IPS-NIHi7 (cell line): ENCODE data around the gene COQ8B.
"Not testable (repeated sequence)": the region's sequence is repeated elsewhere in the genome, so short reads cannot be mapped to it uniquely, and the experiment has no call there.

ENCODE experiments used
- DNase-seq: peaks from one replicate; pipeline ENCODE4 v3.0.0; 2012; ENCODE audit warnings: mixed read lengths; ENCODE audit errors: extremely low spot score

COQ8B gene

DNA sequence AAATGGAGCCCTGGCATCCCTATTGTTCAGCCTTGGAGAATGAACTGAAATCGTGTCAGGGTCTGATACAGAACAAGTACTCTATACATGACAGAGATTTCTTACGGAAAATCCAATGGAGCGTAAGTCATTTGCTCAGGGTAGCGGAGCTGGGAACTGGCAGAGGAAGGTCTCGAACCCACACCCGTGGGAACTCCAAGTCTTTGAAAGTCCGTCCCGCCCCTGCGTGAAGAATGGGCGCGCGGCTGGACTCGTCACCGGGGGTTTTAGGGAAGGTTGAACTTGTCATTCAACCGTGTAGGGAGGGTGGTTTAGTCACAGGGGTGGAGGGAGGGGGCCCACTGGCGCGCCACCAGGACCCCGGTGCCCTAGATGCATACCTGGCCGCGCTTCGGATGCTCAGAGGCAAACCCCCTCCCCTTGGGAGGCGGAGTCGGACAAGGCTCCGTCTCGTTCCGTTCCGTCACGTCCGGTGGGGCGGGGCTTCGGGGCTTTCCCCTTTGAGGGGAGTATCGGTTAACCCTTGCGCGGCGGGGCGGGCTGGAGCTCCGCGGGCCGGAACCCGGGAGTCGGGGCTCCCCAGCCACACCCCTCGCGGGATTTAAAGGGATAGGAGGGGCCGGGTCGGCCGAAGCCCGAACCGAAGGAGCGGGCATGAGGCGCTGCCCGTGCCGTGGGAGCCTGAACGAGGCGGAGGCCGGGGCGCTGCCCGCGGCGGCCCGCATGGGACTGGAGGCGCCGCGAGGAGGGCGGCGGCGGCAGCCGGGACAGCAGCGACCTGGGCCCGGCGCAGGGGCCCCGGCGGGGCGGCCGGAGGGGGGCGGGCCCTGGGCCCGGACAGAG is at the start of gene COQ8B, which contains the start of gene ITPKC:
Gene COQ8B (minus strand): TSS at position 405 of the 843 bp plus-strand sequence. CDS start 2,254 bp downstream, outside the sequence.
Gene ITPKC (plus strand): TSS at position 631 of the 843 bp plus-strand sequence. CDS start 24 bp downstream, at position 655.
- DNase-seq = peak; percentile 96

DNA sequence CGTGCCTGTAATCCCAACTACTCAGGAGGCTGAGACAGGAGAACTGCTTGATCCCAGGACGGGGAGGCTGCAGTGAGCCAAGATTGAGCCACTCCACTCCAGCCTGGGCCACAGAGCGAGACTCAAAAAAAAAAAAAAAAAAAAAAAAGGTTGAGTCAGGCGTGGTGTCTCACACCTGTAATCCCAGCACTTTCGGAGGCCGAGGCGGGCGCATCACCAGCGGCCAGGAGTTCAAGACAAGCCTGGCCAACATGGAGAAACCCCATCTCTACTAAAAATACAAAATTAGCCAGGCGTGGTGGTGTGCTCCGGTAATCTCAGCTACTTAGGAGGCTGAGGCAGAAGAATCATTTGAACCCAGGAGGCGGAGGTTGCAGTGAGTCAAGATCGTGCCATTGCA is 49.7 kb upstream of the COQ8B start:
- not testable (repeated sequence) for DNase-seq

DNA sequence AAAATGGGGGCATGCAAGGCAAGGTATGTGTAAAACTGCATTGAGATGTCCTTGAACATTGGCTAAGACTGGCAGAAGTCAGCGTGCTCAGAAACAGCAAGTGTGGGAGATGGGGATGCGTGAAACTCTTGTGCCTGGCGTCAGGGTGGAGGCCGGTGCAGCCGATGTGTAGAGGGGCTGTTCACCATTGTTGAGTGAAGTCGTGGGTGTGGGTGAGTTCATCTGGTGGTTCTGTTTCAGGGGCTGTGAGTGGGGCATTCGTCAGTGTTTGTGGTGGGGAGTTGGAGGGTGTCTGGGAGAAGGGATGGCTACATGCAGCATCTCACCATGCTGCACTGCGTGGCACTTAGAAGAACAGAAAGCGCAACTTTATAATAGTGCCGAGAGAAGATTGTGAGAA is 47.3 kb upstream of the COQ8B start:
- no peak for DNase-seq

DNA sequence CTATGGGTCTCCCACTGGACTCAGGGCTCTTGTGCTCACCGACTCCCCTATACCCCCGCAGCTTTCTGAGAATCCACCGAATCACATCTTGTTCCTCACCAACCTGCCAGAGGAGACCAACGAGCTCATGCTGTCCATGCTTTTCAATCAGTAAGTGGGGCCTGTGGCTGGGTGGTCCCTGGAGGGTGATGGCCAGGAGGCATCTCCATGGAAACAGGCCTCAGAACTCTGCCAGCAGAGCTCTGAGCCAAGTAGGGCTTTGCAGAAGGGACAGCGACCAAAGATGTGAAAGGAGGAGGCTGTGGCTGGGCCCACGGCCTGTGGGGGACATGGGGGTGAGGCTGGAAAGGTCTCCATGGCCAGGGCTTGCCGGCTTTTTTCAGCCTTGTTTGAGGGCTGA is 46.8 kb upstream of the COQ8B start:
- DNase-seq = no peak

DNA sequence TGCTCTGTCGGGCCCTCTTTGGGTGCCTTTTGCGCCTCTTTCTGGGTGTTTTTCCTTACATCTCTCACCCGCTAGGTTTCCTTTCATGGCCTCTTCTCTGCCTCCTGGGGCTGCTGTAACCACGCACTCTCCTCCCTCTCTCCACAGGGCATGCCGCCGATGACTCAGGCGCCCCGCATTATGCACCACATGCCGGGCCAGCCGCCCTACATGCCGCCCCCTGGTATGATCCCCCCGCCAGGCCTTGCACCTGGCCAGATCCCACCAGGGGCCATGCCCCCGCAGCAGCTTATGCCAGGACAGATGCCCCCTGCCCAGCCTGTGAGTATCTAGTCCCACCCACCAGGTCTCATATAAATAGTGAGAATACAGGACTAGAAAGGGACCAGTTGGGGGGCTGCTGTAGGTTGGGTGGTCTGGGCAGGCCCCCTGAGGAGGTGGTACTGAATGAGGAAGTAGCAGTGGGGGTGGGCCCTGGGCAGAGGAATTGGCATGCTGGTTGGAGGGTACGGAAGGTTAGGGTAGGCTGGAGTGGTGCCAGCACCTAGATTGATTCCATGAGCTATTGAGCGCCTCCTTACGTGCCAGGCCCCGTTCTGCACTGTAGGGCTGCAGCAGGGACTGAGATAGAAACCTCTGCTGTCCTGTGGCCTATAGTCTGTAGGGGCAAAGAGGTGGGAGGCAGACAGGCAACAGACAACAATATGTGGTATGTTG is 46.2 kb upstream of the COQ8B start:
- no peak for DNase-seq

DNA sequence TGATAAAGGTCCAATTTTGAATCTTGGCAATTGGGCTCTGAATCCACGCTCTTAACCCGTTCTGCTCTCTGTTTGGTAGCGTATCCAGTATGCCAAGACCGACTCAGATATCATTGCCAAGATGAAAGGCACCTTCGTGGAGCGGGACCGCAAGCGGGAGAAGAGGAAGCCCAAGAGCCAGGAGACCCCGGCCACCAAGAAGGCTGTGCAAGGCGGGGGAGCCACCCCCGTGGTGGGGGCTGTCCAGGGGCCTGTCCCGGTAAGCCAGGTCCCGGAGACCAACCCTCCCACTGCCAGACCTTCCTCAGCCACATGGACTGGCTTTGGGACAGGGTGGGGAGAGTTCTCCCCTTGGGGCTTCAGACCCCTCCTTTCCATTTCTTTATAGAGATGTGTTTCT is 42.7 kb upstream of the COQ8B start:
- no peak for DNase-seq

DNA sequence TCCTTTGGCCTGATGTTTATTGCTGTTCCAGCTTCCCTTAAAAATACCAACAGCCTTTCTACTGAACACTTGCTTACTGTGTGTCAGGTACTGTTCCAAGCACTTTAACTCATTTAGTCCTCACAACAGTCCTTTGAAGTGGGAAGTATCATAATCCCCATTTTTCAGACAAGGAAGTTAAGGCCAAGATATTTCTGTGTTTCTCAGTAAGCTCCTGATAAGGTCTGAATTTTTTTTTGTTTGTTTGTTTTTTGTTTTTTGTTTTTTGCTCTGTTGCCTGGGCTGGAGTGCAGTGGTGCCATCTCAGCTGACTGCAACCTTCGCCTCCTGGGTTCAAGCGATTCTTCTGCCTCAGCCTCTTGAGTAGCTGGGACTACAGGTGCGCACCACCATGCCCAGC is 41.8 kb upstream of the COQ8B start:
- DNase-seq = no peak

DNA sequence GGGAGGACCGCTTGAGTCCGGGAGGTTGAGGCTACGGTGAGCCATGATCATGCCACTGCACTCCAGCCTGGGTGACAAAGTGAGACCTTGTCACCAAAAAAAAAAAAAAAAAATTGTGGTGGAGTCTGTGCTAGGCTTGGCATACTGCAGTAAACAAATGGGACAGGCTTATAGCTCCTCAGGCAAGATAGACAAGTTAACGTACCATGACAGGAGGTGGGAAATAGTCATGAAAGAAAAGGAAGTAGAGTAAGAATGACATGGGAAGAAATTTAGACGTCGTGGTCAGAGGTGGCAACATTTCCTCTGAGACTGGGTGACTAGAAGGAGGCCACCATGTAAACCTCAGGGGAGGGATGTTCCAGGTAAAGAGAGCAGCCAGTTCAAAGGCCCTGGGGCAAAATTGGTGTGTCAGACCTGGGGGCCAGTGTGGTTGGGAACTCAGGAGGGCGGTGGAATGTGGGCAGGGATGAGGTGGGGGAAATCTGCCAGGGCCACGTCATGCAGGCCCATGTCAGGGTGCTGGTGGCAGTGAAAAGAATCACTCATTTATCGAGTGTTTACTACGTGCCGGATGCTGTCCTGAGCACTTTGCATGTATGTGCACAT is 39.9 kb upstream of the COQ8B start:
- DNase-seq = no peak

DNA sequence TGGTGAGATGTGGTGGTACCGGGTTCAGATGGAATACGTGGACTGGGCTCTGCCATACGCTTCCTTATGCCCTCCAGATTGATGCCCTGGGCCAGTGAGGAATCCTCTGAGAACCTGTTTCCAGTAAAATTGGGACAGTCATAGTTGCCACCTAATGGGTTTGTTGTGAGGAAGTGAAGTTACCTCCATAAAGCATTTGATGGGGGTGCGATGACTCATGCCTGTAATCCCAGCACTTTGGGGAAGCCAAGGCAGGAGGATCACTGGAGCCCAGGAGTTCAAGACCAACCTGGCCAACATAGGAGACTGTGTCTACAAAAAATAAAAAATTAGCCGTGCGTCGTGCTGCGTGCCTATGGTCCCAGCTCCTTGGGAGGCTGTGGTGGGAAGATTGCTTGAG is 39.1 kb upstream of the COQ8B start:
- DNase-seq = no peak

DNA sequence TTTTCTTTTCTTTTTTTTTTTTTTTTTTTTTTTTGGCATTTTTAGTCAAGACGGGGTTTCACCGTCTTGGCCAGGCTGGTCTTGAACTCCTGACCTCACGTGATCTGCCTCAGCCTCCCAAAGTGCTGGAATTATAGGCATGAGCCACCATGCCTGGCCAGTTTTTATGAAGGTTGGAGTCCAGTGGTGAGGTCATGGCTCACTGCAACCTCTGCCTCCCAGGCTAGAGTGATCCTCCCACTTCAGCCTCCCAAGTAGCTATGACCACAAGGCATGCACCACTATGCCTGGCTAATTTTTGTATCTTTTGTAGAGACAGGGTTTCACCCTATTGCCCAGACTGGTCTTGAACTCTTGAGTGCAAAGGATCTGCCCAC is 38.5 kb upstream of the COQ8B start:
- DNase-seq = no peak

DNA sequence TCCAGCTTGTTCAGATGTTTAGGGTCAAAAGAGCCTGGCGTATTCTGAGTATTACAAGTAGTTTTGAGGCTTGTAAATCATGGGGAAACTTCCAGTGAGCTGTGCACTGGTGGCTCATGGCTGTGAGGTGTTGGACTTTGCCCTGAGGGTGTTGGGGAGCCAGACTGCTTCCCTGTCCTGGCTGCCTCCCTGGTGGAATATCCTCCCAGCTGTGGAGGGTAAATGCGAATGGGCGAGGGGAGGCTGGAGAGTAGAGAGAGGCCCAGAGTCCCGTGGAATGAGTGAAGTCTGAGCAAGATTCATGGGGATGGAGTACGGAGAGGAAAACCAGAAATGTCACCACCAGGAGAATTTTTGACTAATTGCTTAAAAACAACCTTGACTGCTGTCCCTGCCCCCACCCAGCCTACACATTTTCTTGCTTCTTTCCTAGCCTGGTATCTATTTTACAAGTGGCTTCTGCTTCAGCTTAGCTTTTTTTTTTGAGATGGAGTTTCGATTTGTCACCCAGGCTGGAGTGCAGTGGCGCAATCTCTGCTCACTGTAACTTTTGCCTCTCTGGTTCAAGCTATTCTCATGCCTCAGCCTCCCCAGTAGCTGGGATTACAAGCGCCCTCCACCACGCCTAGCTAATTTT is 38.0 kb upstream of the COQ8B start:
- DNase-seq = no peak

DNA sequence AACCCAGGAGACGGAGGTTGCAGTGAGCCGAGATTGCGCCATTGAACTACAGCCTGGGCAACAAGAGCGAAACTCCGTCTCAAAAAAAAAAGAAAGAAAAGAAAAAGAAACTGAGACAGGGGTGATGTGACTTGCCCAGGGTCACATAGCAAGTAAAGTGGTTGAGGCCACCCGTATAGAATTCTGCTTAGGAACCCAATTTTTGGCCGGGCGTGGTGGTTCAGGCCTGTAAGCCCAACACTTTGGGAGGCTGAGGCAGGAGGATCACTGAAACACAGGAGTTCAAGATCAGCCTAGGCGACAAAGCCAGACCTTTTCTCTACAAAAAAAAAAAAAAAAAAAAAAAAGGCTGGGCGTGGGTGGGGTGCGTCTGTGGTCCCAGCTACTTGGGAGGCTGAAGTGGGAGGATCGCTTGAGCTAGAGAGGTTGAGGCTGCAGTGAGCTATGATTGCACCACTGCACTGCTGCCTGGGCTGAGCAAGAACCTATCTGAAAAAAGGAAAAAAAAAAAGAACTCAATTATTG is 35.6 kb upstream of the COQ8B start:
- no peak for DNase-seq

DNA sequence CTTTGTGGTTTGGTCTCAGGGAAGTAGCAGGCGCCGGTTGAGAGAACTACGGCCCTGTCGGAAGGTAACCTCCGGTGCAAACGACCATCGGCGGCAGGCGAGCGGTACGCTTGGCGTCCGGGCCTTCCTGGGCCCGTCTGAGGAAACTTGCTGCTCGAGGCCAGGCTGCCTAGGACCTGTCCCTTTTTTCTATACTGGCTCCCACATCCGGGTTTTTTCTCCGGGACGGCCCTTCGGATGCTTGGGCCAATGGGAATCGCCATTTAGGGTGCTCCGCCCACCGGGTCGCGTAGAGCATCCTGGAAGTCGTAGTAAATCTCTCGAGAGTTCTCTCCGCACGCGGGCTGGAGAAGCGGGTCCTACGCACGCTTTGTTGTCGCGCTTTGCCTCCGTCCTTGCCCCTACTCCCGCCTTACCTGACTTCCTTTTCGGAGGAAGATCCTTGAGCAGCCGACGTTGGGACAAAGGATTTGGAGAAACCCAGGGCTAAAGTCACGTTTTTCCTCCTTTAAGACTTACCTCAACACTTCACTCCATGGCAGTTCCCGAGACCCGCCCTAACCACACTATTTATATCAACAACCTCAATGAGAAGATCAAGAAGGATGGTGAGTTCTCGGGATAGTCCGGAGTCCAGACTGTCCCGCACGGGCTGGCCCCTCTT is 34.3 kb upstream of the COQ8B start, which contains the start of gene SNRPA:
Gene SNRPA (plus strand): TSS at position 330 of the 664 bp plus-strand sequence. CDS start 206 bp downstream, at position 536.
- peak; percentile 95 for DNase-seq

DNA sequence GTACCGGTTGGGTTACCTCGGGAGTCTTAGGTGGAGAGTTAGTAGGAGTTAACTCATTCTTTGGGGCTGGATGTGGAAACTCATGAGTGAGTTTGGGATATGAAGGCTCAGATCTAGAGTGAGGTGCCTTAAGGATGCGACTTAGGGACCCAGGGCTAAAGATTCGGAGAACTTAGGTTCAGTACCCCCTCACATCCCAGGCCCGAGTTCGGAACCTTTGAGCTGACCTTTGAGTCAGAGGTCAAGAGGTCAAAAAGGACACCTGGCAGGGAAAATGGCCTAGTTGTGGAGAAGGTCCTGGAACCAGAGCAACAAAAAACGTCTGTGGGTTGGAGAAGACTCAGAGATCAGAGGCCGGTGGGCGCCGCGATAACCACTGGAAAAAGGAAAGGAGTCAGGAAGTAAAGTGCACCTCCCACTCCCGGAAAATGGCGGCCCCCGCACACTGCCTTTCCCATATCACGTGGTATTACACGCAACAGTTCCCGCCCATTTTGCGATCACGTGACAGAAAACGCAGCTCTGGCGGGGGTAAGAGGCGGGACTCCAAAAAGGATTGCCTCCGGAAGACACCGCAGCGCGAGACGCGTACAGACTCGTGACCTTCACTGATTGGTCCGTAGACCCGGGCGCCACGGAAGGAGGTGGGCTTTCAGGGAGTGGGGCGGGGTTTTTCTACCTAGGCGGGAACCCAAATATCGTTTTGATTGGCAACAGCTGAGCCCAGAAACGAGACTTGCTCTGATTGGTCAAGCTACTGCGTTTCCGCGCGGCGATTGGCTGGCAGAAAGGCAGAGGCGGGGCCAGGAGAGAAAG is 33.6 kb upstream of the COQ8B start, which contains the start of gene ACTMAP:
Gene ACTMAP (minus strand): TSS at position 420 of the 816 bp plus-strand sequence. CDS start 674 bp downstream, outside the sequence.
- DNase-seq = peak; percentile 99

DNA sequence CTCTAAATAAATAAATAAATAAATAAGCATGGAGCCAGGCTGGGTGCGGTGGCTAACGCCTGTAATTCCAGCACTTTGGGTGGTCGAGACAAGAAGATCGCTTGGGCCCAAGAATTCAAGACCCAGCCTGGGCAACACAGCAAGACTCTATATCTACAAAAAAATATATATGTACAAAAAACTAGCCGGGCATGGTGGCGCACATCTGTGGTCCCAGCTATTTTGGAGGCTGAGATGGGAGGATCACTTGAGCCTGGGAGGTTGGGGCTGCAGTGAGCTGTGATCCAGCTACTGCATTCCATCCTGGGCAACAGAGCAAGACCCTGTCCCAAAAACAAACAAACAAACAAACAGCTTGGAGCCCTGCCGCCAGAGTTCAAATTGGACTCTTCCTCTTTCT is 30.9 kb upstream of the COQ8B start:
- no peak for DNase-seq

DNA sequence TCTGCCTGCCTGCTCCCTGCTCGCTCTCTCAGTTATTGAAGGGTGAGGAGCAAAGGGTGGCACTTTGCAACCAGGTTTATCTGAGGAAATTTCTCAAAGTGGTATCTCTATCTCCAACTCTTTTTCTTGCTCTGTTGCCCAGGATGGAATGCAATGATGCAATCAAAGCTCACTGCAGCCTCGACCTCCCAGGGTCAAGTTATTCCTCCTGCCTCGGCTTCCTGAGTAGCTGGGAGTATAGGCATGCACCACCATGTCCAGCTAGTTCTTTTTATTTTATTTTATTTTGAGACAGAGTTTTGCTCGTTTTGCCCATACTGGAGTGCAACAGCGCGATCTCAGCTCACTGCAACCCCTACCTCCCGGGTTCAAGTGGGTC is 28.7 kb upstream of the COQ8B start:
- DNase-seq = no peak

DNA sequence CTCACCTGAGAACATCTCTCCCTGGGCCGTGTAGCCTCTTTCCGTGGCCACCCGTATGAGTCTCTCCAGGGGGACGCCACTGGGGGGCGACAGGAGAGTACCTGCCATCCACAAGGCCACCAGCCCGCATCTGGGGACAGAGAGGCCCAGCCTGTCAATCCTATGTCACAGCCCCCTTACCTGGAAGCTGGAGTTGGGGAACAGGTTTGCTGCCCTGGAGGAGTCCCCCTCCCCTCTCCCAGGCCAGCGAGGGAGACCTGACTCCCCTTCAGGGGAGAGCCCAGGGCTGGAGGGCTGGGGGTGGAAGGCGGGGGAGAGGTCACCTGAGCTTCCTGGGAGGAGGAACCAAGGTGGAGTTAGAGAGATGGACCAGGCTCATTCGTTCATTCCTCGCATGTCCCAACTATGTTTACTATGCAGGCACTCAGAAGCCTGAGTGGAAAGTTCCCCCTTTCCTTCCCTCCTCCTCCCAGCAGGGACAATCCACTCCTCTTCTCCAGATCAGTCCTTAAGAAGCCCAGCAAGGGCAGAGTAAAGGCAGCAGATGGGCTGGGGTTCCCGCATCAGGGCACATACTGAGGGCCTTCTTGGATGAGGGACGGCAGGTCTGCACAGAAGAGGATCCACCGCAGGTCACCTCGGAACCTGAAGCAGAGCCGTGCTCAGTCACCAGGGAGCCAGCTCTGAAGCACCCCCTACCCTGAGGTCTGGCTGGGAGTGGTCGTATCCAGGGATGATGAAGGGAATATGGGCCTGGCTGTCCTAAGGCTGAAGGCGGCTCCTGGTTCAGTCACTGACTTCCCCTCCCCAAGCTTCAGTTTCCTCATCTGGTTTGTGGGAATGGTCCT is 28.1 kb upstream of the COQ8B start:
- DNase-seq = peak; percentile 65

DNA sequence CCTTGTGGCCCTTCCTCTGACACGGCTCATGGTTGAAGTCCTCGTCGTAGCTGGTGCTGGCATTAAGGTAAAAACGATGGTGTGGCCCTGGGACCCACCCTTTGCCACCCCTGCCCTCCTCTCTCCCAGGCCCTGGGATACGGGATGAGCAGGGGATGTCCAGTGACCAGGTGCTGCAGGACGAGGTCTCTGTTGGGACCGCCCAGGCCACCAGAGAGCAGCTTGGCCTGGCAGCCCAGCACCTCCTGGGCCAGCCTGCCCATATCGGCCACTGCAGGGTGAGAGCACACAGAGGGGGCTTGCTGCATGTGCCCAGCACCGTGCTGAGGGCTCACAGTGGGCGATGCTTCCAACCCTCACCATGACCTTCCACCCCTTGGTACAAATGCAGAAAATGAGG is 27.2 kb upstream of the COQ8B start:
- no peak for DNase-seq

DNA sequence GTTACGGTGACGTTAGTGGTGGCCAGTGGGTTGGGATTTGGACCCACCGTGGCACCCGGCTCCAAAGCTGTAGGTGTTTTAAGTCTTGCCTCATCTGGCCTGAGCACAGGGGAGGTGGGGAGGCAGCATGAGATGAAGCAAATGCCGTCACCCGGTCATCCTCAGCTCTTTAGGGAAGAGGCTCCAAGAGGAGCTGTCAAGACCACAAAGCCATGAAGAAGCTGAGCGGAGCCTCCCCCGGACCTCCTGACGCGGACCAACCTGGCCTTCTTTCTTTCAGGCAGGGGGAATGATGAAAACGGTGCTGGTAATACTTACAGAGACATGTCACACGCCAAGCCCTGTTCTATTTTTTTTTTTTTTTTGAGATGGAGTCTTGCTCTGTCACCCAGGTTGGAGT is 26.2 kb upstream of the COQ8B start:
- no peak for DNase-seq
